ENCODE results near the gene ZNF705A.
A peak's percentile ranks its signal among the peaks of the same experiment; 100 is the strongest.
"Not testable (repeated sequence)": the region's sequence is repeated elsewhere in the genome, so short reads cannot be mapped to it uniquely, and the experiment has no call there.

Gene ZNF705A

DNA sequence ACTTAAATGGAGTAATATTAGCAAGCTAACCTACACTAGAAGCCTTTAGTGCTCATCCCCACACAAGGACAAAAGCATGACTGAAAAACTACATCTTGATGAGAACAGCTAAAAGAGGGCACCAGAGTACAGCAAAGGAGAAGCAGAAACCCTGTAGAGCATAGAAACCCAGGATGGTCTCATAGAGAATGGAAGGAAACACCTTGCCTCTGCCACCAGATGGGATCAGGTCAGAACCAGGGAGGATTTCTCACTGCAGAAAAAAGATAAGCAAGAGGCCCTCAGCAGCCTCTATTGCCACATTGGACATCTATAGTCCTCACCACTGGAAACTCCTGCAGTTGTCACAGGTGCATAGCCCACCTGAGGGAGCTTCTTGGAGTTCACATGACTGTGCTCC lies 13.6 kb upstream of the ZNF705A start:
- H3K27ac ChIP-seq: no peak overlapping the region
- no peak for TF ChIP-seq ZFX (IDR thresholded peaks at IDR 0.05; ENCODE audit: borderline replicate concordance)
- TF ChIP-seq, protein P1, sequence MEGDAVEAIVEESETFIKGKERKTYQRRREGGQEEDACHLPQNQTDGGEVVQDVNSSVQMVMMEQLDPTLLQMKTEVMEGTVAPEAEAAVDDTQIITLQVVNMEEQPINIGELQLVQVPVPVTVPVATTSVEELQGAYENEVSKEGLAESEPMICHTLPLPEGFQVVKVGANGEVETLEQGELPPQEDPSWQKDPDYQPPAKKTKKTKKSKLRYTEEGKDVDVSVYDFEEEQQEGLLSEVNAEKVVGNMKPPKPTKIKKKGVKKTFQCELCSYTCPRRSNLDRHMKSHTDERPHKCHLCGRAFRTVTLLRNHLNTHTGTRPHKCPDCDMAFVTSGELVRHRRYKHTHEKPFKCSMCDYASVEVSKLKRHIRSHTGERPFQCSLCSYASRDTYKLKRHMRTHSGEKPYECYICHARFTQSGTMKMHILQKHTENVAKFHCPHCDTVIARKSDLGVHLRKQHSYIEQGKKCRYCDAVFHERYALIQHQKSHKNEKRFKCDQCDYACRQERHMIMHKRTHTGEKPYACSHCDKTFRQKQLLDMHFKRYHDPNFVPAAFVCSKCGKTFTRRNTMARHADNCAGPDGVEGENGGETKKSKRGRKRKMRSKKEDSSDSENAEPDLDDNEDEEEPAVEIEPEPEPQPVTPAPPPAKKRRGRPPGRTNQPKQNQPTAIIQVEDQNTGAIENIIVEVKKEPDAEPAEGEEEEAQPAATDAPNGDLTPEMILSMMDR (IDR thresholded peaks at IDR 0.05): no peak

DNA sequence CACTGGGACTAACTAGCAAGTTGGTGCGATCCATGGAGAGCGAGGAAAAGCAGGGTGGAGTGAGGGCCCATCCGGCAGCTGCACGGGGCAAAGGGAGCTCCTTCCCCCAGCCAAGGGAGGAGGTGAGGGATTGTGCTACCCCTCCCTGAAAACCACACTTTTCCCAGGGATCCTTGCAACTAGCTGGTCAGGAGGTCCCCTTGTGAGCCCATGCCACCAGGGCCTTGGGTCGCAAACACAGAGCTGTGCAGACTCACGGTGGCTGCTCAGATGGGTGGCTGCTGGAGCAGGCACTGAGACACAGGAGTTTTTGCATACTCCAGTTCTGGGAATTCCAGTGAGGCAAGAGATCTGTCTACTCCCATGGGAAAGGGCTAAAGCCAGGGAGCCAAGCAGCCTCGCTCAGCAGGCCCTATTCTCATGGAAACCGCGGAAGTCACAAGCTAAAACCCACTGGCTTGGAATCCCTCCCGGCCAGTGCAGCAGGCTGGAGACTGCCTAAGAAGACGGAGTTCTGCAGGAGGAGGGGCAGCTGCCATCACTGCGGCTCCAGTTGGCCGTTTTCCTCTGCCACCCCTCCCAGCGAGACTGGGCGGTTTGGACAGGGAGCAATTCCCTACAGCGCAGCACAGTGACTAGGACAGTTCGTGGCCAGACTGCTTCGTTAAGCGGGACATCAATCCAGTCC lies 10.9 kb upstream of the ZNF705A start:
- no peak for TF ChIP-seq ZFX (IDR thresholded peaks at IDR 0.05; ENCODE audit: borderline replicate concordance)
- TF ChIP-seq, protein P1 (IDR thresholded peaks at IDR 0.05): no peak
- H3K27ac ChIP-seq: no peak overlapping the region

- H3K27ac ChIP-seq: no peak overlapping the region
- TF ChIP-seq ZFX (IDR thresholded peaks at IDR 0.05; ENCODE audit: borderline replicate concordance): no peak
- TF ChIP-seq, protein P1 (IDR thresholded peaks at IDR 0.05): no peak
Measured at GRCh38 chr12:8146442-8146771, 10.4 kb upstream of the ZNF705A start.

DNA sequence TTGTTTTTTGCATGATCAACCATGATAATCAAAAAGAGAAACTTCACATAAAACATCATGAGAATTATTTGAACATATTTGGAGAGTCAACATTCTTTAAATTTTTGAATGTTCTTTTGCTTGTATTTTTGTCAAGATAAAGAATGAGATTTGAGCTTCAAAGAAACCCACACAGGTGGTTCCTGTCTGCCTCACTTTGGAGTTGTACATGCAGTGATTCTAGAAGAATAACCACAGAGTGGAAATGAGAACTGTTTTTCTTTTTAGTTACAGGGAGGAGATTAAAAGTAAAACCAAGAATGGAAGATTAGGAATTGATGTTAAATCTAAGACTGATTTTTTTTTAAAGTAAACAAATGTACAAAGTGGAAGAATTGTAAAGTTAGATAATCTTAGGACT lies 2.3 kb upstream of the ZNF705A start:
- no peak overlapping the region for H3K27ac ChIP-seq
- TF ChIP-seq ZFX (IDR thresholded peaks at IDR 0.05; ENCODE audit: borderline replicate concordance): no peak
- TF ChIP-seq, protein P1 (IDR thresholded peaks at IDR 0.05): no peak

DNA sequence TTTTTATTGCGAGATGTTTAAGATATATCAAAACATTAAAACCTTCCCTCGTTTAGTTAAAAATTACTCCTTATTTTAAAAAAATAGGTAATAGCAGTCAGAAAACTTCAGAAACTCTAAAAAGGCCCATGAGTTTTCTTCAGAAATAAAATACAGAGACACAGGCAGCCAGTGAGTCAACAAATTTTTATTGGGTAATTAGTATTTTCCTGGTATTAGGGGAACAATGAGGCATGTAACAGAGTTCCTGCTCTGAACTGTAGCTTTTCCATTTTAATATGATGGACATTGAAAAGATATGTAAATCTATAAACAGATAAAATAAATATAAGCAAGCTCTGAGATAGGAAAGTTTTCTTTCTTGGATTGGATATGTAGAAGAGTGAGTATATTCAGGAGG lies 399 bp upstream of the ZNF705A start:
- TF ChIP-seq, protein P1 (IDR thresholded peaks at IDR 0.05): no peak
- no peak overlapping the region for H3K27ac ChIP-seq

GRCh38 chr12:8157484-8158198 lies 826 bp downstream of the ZNF705A start:
- TF ChIP-seq ZFX (IDR thresholded peaks at IDR 0.05; ENCODE audit: borderline replicate concordance): no peak
- TF ChIP-seq, protein P1 (IDR thresholded peaks at IDR 0.05): no peak
- peak overlapping the region; percentile 44 for H3K27ac ChIP-seq

DNA sequence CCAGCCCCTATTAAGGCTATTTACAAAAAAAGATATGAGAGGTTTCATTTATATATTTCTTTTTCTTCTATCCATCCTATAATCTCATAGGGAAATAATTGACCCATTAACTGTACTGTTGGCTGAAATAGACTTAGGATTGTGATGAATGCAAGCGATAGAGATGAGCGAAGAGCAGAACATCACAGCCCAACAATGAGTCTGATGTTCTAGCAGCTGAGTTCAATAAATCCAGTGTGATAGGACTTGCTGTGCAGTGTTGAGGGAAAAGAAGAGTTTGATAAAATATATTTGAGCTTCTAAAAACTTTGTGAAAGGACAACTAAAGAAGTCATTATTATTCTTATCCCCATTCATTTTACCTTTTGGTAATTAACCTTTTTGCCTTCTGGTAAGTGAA lies 16.1 kb downstream of the ZNF705A start:
- not testable (repeated sequence) for H3K27ac ChIP-seq
